ENCODE data around the gene PRDM7. TPM values are rescaled to one million over a fixed set of nuclear protein-coding genes. Genes with fewer than 3 reads are reported as not detected.
"Not testable (repeated sequence)": the region's sequence is repeated elsewhere in the genome, so short reads cannot be mapped to it uniquely, and the experiment has no call there.

The PRDM7 gene
- total and polyA plus RNA-seq, 2 of the 4 experiments (the other 2 are of a cell fraction) = not detected

GRCh38 chr16:90007635-90008234, 69.4 kb downstream of the PRDM7 start:
- H2BK20ac ChIP-seq (ENCODE audit: low read depth, low read length); H3K4ac ChIP-seq (ENCODE audit: low read depth, low read length); dilution Hi-C loops (cut with HindIII; ENCODE audit: low sequenced_read_pairs, unreplicated experiment); H3K36me3 ChIP-seq (ENCODE audit: control insufficient read depth, insufficient read depth, low read length); H2BK15ac ChIP-seq (ENCODE audit: low read depth, low read length); H3K4me1 ChIP-seq (ENCODE audit: control insufficient read depth, insufficient read depth, low read length); H2BK5ac ChIP-seq (ENCODE audit: low read depth, low read length, poor library complexity, severe bottlenecking); ATAC-seq (ENCODE audit: low read depth); CTCF ChIA-PET; H3K79me1 ChIP-seq (ENCODE audit: low read depth in 1 of 2, low read length in 2 of 2); H3K27me3 ChIP-seq (ENCODE audit: control insufficient read depth, insufficient read depth, low read length); H2AK9ac ChIP-seq (replicated peaks; ENCODE audit: low read depth, low read length, poor library complexity); H4K91ac ChIP-seq (ENCODE audit: insufficient read depth, low read depth, low read length); H3K9me1 ChIP-seq (ENCODE audit: insufficient read depth, low read length); DNase-seq; H3K27ac ChIP-seq (ENCODE audit: insufficient read depth, low read length); intact Hi-C loops (cut with micrococcal nuclease); H3K14ac ChIP-seq (replicated peaks; ENCODE audit: low read depth, low read length); H4K5ac ChIP-seq (ENCODE audit: low read depth, low read length); BruUV-seq (replicated peaks); in situ Hi-C loops (cut with MboI; ENCODE audit: low sequenced_read_pairs); H3K9me3 ChIP-seq (ENCODE audit: control insufficient read depth, insufficient read depth, low read length); H4K8ac ChIP-seq (ENCODE audit: low read depth in 2 of 2, low read length in 2 of 2); H2AK5ac ChIP-seq (ENCODE audit: low read depth, low read length); H3K4me3 ChIP-seq (ENCODE audit: insufficient read depth, low read depth, low read length); H3K9ac ChIP-seq (ENCODE audit: low read depth, low read length); H4K20me1 ChIP-seq (ENCODE audit: insufficient read depth, low read length); H2BK120ac ChIP-seq (ENCODE audit: low read depth, low read length); H3K4me2 ChIP-seq (ENCODE audit: low read depth, low read length); POLR2A ChIA-PET (ENCODE audit: unreplicated experiment); H3K23ac ChIP-seq (ENCODE audit: low read depth, low read length); H3K18ac ChIP-seq (ENCODE audit: low read depth, low read length); H2AFZ ChIP-seq (replicated peaks; ENCODE audit: low read length, poor library complexity); H3K56ac ChIP-seq (ENCODE audit: extremely low read depth, insufficient read depth, low read length): not testable (repeated sequence)
- 38% methylated on average over 2 of the region's 13 CpGs; no CpG with 5 or more reads in 1 of the 2 experiments for WGBS, 2 experiments (ENCODE audit: extremely low coverage in 2 of 2, insufficient read length in 1 of 2)

Measured in IMR-90 (cell line).